ENCODE measurements around the gene CDK5. TPM values are rescaled to one million over a fixed set of nuclear protein-coding genes. Genes with fewer than 3 reads are reported as not detected.
A peak's percentile ranks its signal among the peaks of the same experiment; 100 is the strongest.

The CDK5 gene
- total and polyA plus RNA-seq, 9 of the 15 experiments (the other 6 are each of a cell fraction or from before 2014, with no cell fraction given), result 3.2 to 38.0 (median 27.5) TPM

DNA sequence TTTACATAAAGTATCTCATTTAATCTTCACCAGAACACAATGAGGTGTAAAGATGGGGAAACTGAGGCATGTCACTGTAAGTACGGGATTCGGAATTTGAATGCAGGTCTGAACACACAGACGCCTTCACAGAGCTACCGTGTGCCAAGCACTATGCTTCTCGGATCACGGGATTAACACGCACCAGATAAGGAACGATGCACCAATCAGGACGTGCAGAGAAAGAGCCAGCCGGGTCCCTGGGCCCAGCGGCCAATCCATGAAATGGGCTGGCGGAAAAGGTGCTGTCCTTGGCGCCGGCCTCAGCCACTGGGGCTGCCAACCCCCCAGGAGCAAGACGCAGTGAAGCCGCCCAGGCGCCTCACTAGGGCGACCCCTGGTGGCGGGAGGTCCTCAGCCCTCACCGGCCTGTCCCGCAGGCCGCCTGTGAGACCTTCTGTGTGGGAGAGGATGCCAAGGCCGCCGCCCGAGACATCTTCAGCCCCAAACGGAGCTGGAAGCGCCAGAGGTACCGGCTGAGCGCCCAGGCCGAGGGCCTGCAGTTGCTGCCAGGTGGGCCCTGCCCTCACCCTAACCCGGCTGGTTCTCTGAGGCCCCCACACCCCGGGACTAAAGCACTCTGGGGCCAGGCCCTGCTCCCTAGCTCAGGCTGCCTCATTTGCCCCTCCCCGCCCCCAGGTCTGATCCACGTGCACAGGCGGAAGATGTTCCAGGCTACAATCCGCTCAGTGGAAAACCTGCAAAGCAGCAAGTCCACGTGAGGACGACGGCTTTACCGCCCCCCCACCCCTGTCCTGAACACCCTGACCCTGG lies 49.0 kb downstream of the CDK5 start (continued):
- peak; percentile 25; the same call in 1 of the 2 replicates for TF ChIP-seq MXI1 (IDR thresholded peaks at IDR 0.05; ENCODE audit: low read depth, low read length)
- 0 out of 2 replicates have a peak, but pooled peaks have one; percentile 53 for TF ChIP-seq MEF2A (IDR thresholded peaks at IDR 0.05; ENCODE audit: control insufficient read depth, low read depth, low read length)
- TF ChIP-seq RCOR1 (IDR thresholded peaks at IDR 0.05; ENCODE audit: borderline replicate concordance in 1 of 2, low read depth in 2 of 2, low read length in 2 of 2), result peak; percentile 87 to 94
- peak in 1 of 2 experiments; percentile 88; a peak in 2 of 3 replicates for TF ChIP-seq CBX3 (IDR thresholded peaks at IDR 0.05; ENCODE audit: borderline replicate concordance in 1 of 2, low read length in 2 of 2)
- peak; percentile 99 for TF ChIP-seq HDAC2 (IDR thresholded peaks at IDR 0.05)
- no peak for TF ChIP-seq ADNP (tag; IDR thresholded peaks at IDR 0.05)
- peak; percentile 86 for TF ChIP-seq ZNF644 (tag; IDR thresholded peaks at IDR 0.05; ENCODE audit: low read depth)
- TF ChIP-seq, protein P1, sequence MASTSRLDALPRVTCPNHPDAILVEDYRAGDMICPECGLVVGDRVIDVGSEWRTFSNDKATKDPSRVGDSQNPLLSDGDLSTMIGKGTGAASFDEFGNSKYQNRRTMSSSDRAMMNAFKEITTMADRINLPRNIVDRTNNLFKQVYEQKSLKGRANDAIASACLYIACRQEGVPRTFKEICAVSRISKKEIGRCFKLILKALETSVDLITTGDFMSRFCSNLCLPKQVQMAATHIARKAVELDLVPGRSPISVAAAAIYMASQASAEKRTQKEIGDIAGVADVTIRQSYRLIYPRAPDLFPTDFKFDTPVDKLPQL (IDR thresholded peaks at IDR 0.05; ENCODE audit: extremely low read depth, insufficient read length), result no peak
- TF ChIP-seq ZC3H8 (IDR thresholded peaks at IDR 0.05), result 0 out of 2 replicates have a peak, but pooled peaks have one; percentile 71
- TF ChIP-seq TGIF2 (CRISPR knock-in tag; IDR thresholded peaks at IDR 0.05), result no peak
- peak in 1 of 2 experiments; percentile 77; a peak in 3 of 4 replicates for TF ChIP-seq MLLT1 (IDR thresholded peaks at IDR 0.05)
- TF ChIP-seq JUNB (CRISPR knock-in tag; conservative IDR thresholded peaks at IDR 0.05), result no peak
- peak; percentile 90 for TF ChIP-seq POLR2G (IDR thresholded peaks at IDR 0.05; ENCODE audit: low read depth, low read length)
- no peak for TF ChIP-seq BCL6 (CRISPR knock-in tag; IDR thresholded peaks at IDR 0.05)
- 0 out of 2 replicates have a peak, but pooled peaks have one; percentile 75 for TF ChIP-seq ZFP91 (CRISPR knock-in tag; IDR thresholded peaks at IDR 0.05)
- TF ChIP-seq CEBPB (tag; IDR thresholded peaks at IDR 0.05), result no peak
- TF ChIP-seq HMG20A (CRISPR knock-in tag; conservative IDR thresholded peaks at IDR 0.05), result no peak
- TF ChIP-seq POLR2AphosphoS2 (IDR thresholded peaks at IDR 0.05; ENCODE audit: low read length), result no peak
- no peak for TF ChIP-seq ZNF699 (CRISPR knock-in tag; IDR thresholded peaks at IDR 0.05; ENCODE audit: insufficient replicate concordance)
- TF ChIP-seq, protein P2, sequence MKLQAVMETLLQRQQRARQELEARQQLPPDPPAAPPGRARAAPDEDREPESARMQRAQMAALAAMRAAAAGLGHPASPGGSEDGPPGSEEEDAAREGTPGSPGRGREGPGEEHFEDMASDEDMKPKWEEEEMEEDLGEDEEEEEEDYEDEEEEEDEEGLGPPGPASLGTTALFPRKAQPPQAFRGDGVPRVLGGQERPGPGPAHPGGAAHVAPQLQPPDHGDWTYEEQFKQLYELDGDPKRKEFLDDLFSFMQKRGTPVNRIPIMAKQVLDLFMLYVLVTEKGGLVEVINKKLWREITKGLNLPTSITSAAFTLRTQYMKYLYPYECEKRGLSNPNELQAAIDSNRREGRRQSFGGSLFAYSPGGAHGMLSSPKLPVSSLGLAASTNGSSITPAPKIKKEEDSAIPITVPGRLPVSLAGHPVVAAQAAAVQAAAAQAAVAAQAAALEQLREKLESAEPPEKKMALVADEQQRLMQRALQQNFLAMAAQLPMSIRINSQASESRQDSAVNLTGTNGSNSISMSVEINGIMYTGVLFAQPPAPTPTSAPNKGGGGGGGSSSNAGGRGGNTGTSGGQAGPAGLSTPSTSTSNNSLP (IDR thresholded peaks at IDR 0.05; ENCODE audit: borderline replicate concordance, low read depth, low read length), result no peak
- no peak; the same call in 1 of the 2 replicates for TF ChIP-seq HIVEP1 (CRISPR knock-in tag; IDR thresholded peaks at IDR 0.05)

Data from K562 (cell line).